Activated CD8-positive, alpha-beta memory T cell treated with anti-CD3 and anti-CD28 coated beads, Interleukin-2, amount 50 U/mL, for 24 hours (primary cell): ENCODE results near the gene SATB1.
"Not testable (repeated sequence)": the region's sequence is repeated elsewhere in the genome, so short reads cannot be mapped to it uniquely, and the experiment has no call there.

Source experiments
- DNase-seq: peaks from one replicate; pipeline ENCODE4 v3.0.0-alpha.2; 2020; ENCODE audit errors: extremely low read depth

Gene SATB1

DNA sequence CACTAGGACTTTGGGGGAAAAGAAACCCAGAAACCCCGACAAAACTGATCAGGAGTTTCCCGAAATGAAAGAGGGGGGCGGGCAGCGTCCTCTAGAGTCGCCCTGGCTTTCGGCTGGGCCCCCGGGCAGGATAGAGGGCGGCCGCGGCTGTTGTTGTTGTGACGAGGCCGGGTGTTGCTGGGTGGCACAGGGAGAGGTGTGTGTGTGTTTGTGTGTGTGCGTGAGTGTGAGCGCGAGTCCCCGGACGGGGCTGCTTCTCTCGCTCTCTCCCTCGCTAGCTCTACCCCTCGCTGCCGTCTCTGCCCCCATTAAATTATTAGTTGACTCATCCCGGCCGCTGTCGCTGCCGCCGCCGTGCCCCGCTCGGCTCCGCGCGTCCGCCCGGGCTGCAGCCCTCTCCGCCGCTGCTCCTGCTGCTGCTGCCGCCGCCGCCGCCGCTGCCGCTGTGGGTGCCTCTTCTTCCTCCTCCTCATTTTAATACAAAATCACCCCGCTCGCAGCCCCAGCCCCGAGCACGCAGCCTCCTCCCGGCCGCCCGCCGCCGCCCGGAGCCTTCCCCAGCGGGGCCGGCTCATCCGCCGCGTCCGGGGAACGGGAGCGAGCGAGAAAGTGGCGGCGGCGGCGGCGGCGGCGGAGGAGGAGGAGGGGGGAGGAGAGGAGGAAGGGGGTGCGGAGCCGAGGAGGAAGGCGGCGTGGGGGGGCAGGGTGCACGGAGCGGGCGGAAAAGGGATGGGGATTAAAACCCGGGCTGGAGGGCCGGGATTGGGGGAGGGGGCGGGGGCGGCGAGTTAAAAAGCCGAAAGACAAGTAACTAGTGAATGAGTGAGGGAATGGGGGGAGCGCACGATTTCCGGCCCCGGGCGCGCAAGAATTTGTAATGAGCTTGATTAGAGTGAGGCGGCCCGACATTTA lies at the start of gene SATB1:
TSS of gene SATB1 (minus strand) at position 611 of the 912 bp plus-strand sequence. CDS start 4,372 bp downstream, outside the sequence.
- DNase-seq = no peak

GRCh38 chr3:18474202-18474601 lies 49.1 kb upstream of the SATB1 start:
- no peak for DNase-seq

GRCh38 chr3:18469775-18470174 lies 44.6 kb upstream of the SATB1 start:
- no peak for DNase-seq

DNA sequence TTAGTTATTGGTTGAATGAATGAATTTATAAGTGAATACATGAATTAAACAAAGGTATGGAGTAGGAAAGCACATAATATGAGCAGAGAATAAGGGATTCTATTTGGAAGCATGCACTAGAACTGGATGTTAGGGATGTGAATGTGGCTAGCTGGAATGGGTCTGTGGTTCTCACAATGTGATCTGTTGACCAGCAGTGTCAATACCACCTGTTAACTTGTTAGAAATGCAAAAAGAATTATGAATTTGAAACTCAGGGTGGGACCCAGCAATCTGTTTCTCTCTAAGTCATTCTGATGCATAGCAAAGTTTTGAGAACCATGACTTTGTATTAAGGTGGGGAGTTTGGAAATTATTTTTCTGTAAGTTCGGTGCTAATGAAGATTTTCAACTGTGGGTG lies 41.0 kb upstream of the SATB1 start:
- no peak for DNase-seq

DNA sequence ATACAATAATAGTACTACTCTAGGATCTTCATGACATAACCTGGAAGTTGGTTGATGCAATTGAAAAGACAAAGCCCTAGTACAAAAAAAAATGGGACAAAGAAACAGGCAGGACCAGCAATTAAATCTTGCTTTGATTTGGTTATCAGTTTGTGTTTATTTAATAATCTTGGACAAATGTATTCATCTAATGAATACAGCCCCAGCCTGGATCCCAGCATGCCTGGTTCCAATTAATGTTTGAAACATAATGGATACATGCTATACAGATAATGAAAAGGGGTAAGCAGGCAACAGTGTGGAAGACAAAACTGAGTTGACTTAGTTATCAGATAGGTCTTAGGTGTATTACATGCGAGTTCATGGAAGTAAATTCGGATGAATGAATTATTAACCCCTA lies 29.6 kb upstream of the SATB1 start:
- no peak for DNase-seq

DNA sequence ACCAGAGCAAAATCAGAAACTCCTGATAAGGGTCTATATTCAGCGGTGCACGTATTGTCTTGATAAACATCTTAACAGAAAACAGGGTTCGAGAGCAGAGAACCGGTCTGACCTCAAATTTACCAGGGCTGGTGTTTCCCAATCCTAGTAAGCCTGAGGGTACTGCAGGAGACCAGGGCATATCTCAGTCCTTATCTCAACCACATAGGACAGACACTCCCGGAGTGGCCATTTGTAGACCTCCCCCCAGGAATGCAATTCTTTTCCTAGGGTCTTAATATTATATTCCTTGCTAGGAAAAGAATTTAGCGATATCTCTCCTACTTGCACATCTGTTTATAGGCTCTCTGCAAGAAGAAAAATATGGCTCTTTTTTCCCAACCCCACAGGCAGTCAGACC lies 24.5 kb upstream of the SATB1 start:
- not testable (repeated sequence) for DNase-seq

GRCh38 chr3:18447720-18448119 lies 22.6 kb upstream of the SATB1 start:
- DNase-seq = no peak

- no peak for DNase-seq
These were observed 21.1 kb upstream of the SATB1 start for GRCh38 chr3:18446149-18446825.

GRCh38 chr3:18445401-18446148 lies 20.4 kb upstream of the SATB1 start:
- no peak for DNase-seq

DNA sequence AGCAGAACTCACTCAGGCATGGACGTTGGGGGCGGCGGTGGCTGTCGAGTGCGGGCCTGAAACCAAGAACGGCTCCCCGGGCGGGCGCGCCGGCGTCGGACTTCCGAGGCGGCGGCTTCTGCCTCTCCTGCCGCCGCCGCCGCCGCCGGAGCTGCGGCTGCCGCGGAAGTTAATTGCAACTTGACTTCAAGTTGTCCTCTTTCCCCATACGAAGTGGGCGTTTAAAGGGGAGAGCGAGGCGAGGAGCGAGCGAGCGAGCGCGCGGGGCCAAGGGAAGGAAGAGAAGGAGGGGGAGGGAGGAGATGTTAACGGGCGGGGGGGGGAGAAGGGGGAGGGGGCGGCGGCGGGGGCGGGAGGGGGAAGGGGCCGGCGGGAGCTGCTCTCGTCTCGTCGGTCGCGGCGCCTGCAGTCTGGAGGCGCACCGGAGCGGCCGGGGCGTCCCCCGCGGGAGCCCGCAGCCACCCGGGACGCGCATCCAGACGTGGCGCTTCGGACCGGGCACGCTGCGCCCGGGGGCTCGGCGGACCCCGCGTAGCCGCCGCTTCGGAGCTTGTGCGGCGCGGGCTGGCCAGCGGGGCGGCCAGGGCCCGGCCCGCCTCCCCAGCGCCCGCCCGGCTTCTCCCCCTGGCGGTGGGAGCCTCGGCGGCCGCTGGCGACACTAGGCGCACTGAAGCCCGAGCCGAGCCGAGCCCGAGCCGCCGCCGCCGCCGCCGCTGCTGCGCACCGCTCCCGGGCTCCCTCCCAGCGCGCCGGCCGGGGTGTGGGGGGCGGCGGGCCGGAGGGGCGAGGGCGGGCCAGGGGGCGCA lies 19.7 kb upstream of the SATB1 start:
- no peak for DNase-seq

- DNase-seq = no peak
These were observed 18.8 kb upstream of the SATB1 start for GRCh38 chr3:18443665-18444594.

DNA sequence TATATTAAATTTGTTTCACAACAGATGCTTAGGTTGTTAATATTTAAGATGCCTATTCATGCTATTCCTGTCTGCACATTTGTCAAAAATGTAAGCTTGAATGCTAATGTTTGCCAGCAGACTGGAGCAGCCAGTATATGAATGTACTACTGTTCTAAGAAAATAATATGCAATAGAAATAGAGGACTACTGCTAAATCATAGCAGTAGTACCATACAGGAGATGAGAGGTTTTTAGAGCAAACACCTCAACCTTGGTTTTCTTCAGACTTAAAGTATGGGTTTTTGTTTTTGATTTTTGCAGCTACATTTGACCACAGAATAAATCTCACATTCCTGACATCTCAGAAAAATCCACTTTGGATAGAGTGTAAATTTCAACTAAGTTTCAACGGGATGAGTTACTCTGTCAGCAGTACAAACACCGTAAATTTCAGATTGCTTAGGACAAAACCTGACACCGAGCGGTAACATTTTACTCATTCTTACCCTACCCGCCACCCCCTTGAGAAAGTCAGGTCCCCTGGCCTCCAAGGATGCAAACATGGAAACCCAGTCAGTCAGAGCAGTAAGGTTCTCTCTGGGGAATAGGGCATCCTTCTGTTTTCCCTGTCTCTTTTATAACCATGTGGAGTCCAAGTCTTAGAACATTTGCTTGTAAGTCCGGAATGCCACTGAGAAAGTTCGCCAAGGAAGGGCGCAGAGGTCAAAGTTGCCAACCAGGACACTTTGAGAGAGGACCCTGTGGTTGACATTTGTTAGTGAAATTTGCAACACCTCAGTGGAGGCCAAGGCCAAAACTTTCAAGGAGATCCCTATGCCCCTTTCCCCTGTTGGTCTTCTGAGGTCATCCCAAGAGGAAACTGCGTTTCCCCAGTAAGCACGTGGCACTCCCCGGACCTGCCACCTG lies 17.9 kb upstream of the SATB1 start:
- no peak for DNase-seq

GRCh38 chr3:18441551-18441950 lies 16.4 kb upstream of the SATB1 start:
- no peak for DNase-seq

- DNase-seq = no peak
These were observed 15.1 kb upstream of the SATB1 start for GRCh38 chr3:18440066-18440722.

GRCh38 chr3:18439281-18439680 lies 14.1 kb upstream of the SATB1 start:
- no peak for DNase-seq

- DNase-seq = no peak
These were observed 13.4 kb upstream of the SATB1 start for GRCh38 chr3:18438586-18438985.

DNA sequence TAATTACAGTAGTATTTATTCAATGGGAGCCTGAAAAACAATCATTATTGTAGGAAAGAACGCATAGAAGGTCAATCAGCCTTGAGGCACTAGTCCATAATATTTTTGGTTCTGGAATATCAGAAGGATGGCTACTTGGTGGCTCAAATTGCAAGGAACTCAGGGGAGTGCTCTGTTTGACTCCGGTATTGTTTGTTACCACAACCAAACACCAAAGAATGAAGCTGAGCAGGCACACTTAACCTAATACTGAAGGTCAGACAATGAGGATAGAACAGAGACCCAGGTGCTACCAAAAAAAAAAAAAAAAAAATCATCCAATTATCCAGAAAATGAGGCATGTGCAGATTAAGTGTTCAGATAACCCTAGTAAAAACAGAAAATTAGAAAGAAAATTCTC lies 11.1 kb upstream of the SATB1 start:
- DNase-seq = no peak

DNA sequence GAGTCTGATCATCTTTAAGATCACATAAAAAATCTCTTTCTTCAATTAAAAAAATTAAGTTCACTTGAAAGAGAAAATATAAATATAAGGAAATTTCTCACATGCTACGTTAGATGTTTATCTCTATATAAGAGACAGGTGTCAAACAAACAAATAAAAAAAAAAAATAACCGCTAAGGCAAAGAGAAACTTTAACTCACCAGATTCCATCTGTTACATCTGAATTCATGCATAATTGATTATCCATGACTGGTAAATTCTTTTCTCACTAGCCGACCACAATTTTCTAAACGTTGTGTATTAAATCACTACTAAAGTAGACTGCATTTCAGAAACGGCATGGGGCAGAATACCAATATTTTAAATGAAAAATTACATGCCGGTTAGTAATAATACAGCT lies 9.6 kb upstream of the SATB1 start:
- DNase-seq = no peak

DNA sequence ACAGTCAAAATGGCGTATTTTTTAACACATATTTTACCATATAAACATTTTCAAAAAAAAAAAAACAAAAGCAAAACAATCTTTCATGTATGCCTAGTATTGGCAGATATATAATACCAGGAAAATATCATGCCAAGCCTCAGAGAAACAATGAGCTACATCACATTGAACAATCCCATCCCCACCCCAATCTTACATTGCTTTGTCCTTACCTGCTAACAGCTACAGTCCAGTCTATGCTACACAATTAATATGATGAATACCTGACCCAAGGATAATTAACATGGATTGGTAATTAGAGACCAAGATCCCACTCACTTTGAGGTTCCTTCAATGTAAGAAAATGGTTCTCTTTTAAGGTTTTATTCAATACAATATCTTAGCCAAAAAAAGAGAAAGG lies 7.6 kb upstream of the SATB1 start:
- DNase-seq = no peak
